T-cell (primary cell): ENCODE measurements around the gene MAN1B1. TPM values are rescaled to one million over a fixed set of nuclear protein-coding genes. Genes with fewer than 3 reads are reported as not detected.
A peak's percentile ranks its signal among the peaks of the same experiment; 100 is the strongest.

Experiments
- ATAC-seq, 4 experiments: fragments of 200-7000 bp in 3 of 4; fragments of 150-1000 bp in 1 of 4; cut with Tn5 transposase; replicated peaks in 1 of 4; 1 replicate in 3 of 4; 2 replicates in 1 of 4; pipeline ENCODE4 v1.10.0; 2021; ENCODE audit warnings: moderate library complexity in 3 of 4, mild to moderate bottlenecking in 2 of 4, moderate number of reproducible peaks in 1 of 4
- CTCF ChIA-PET, 2 donors: fragments of 300-600 bp; sonication (Branson Sonifier 250); formaldehyde crosslinking; loops; one replicate each; lab custom pipeline; 2022; ENCODE audit warnings: antibody characterized with exemption in 2 of 2; lab: Charles Lee
- POLR2A ChIA-PET, 2 donors: fragments of 300-600 bp; sonication (Branson Sonifier 250); formaldehyde crosslinking; loops; one replicate each; lab custom pipeline; 2022; ENCODE audit warnings: antibody characterized with exemption in 2 of 2; lab: Charles Lee
- DNase-seq, 35 experiments: peaks; one replicate each; pipeline versions ENCODE4 v3.0.0 to v3.0.0-alpha.2; 2013 to 2023
- H3K27ac ChIP-seq: one replicate; pipeline ENCODE4 v1.5.1; 2013; ENCODE audit warnings: low read length
- H3K27me3 ChIP-seq, 2 experiments: replicated peaks in 1 of 2; 1 replicate in 1 of 2; 2 replicates in 1 of 2; pipeline versions ENCODE4 v1.6.1 to v1.7.0; 2013; ENCODE audit warnings: low read length in 1 of 2, mixed read lengths in 1 of 2; ENCODE audit not compliant: control insufficient read depth in 2 of 2, insufficient read depth in 2 of 2; ENCODE audit errors: extremely low read depth in 1 of 2
- H3K36me3 ChIP-seq, 2 donors: 1 replicate in 1 of 2; 2 replicates in 1 of 2; pipeline versions ENCODE4 v1.6.1 to v1.7.0; 2013; ENCODE audit warnings: low read length in 1 of 2; ENCODE audit not compliant: control insufficient read depth in 2 of 2, insufficient read depth in 1 of 2; ENCODE audit errors: extremely low read depth in 1 of 2
- H3K4me1 ChIP-seq, 2 experiments: 1 replicate in 1 of 2; 2 replicates in 1 of 2; pipeline versions ENCODE4 v1.6.1 to v1.7.0; 2013; ENCODE audit warnings: low read length in 2 of 2, mixed read lengths in 1 of 2; ENCODE audit not compliant: insufficient read depth in 2 of 2, control insufficient read depth in 1 of 2; ENCODE audit errors: extremely low read depth in 1 of 2
- H3K4me3 ChIP-seq, 2 donors: 1 replicate in 1 of 2; 2 replicates in 1 of 2; pipeline versions ENCODE4 v1.5.1 to v1.7.0; 2013; ENCODE audit warnings: mild to moderate bottlenecking in 2 of 2, low read length in 1 of 2, moderate library complexity in 1 of 2; ENCODE audit not compliant: control insufficient read depth in 1 of 2; ENCODE audit errors: extremely low read depth in 1 of 2
- H3K9me3 ChIP-seq: 2 replicates; pipeline ENCODE4 v1.7.0; 2013
- H3K27ac Mint-ChIP-seq, 2 donors: one replicate each; pipeline ENCODE4 v1.8.0; 2020 to 2021; ENCODE audit warnings: mild to moderate bottlenecking in 2 of 2, mixed read lengths in 2 of 2
- H3K27me3 Mint-ChIP-seq, 2 donors: one replicate each; pipeline ENCODE4 v1.8.0; 2021 to 2022; ENCODE audit warnings: mixed read lengths in 2 of 2
- H3K36me3 Mint-ChIP-seq: one replicate; pipeline ENCODE4 v1.8.0; 2021; ENCODE audit warnings: mixed read lengths
- H3K4me1 Mint-ChIP-seq, 3 donors: one replicate each; pipeline ENCODE4 v1.8.0; 2020 to 2022; ENCODE audit warnings: mixed read lengths in 3 of 3, mild to moderate bottlenecking in 1 of 3
- H3K4me3 Mint-ChIP-seq, 3 donors: one replicate each; pipeline ENCODE4 v1.8.0; 2020 to 2022; ENCODE audit warnings: mild to moderate bottlenecking in 3 of 3, mixed read lengths in 3 of 3, moderate library complexity in 3 of 3
- H3K9me3 Mint-ChIP-seq, 3 donors: one replicate each; pipeline ENCODE4 v1.8.0; 2020 to 2022; ENCODE audit warnings: mixed read lengths in 3 of 3
- WGBS: methylation state at CpG from one replicate; pipeline ENCODE4 v1.1.5; 2013; ENCODE audit warnings: missing lambda C conversion rate; ENCODE audit not compliant: insufficient coverage; 5-methylcytosine and 5-hydroxymethylcytosine counted together
- total RNA-seq, 35 experiments: library from RNA in 6 of 35; stranded (reverse) in 6 of 35; fragments of 120-200 nt in 1 of 35; gene quantifications; one replicate each; pipeline versions ENCODE4 v1.2.1 to v1.2.4 and lab custom pipeline; 2013 to 2026

Gene MAN1B1
- total RNA-seq, 5 donors from 2014 or later (not counting 1 experiment from before 2014, with no cell fraction given) = 62.0 to 91.5 (median 84.8) TPM

- H3K9me3 ChIP-seq = no peaks in the 10 kb centered on the region
- POLR2A ChIA-PET = no interaction called here
- peaks cover 0 to 19% of the 10 kb centered on the region in 2 donors for H3K27me3 Mint-ChIP-seq
- CTCF ChIA-PET = no interaction called here
- H3K9me3 Mint-ChIP-seq = no peaks in the 10 kb centered on the region
- DNase-seq (no peak), ATAC-seq (no peak)
- H3K4me1 Mint-ChIP-seq = peaks cover 8 to 17% (median 15%) of the 10 kb centered on the region in 3 donors
- H3K4me3 Mint-ChIP-seq = no peak overlapping the region
- H3K27ac ChIP-seq = no peak overlapping the region
- no peaks in the 10 kb centered on the region for H3K36me3 ChIP-seq
- H3K27me3 ChIP-seq = peaks cover 2 to 67% of the 10 kb centered on the region in 2 experiments
- WGBS = 81% methylated on average over 5 of the region's 16 CpGs
- no peaks in the 10 kb centered on the region for H3K36me3 Mint-ChIP-seq
- H3K4me3 ChIP-seq = no peak overlapping the region
- peaks cover 11 to 27% of the 10 kb centered on the region in 2 experiments for H3K4me1 ChIP-seq
- H3K27ac Mint-ChIP-seq = no peak overlapping the region
Measured at GRCh38 chr9:137041124-137041523, 45.7 kb upstream of the MAN1B1 start.

GRCh38 chr9:137042751-137043727 is 43.7 kb upstream of the MAN1B1 start:
- POLR2A ChIA-PET = no interaction called here
- CTCF ChIA-PET = interaction anchor here in 1 of 2 donors (0.5 to 1.6 kb wide), 2 partner anchors 14 to 108 kb away, joined by 4 read pairs; no protein-coding TSS in a partner anchor
- H3K9me3 ChIP-seq = no peaks in the 10 kb centered on the region

GRCh38 chr9:137044037-137044436 is 42.7 kb upstream of the MAN1B1 start:
- POLR2A ChIA-PET = no interaction called here
- 64% methylated on average over 12 of the region's 12 CpGs for WGBS
- H3K4me1 ChIP-seq = peaks cover 11 to 39% of the 10 kb centered on the region in 2 experiments
- peaks cover 2 to 90% of the 10 kb centered on the region in 2 experiments for H3K27me3 ChIP-seq
- no peak for ATAC-seq
- Mint-ChIP-seq H3K9me3 (no peaks in the 10 kb centered on the region), H3K27ac (no peak overlapping the region), H3K27me3 (peaks cover 0 to 37% of the 10 kb centered on the region in 2 donors), H3K4me1 (peaks cover 8 to 20% (median 18%) of the 10 kb centered on the region in 3 donors), H3K4me3 (peak overlapping the region in 2 of 3 donors; percentile 76 to 81), H3K36me3 (no peaks in the 10 kb centered on the region)
- DNase-seq = no peak
- H3K9me3 ChIP-seq = no peaks in the 10 kb centered on the region
- H3K36me3 ChIP-seq = no peaks in the 10 kb centered on the region
- H3K4me3 ChIP-seq = peak overlapping the region in 1 of 2 donors; percentile 38
- CTCF ChIA-PET = interaction anchor here in 1 of 2 donors (1.6 to 1.8 kb wide), 2 partner anchors 9 to 15 kb away, joined by 4 read pairs; no protein-coding TSS in a partner anchor
- H3K27ac ChIP-seq = no peak overlapping the region

More at GRCh38 chr9:137042751-137043727, 43.7 kb upstream of the MAN1B1 start:
- no peaks in the 10 kb centered on the region for H3K9me3 Mint-ChIP-seq
- no peaks in the 10 kb centered on the region for H3K36me3 ChIP-seq
- DNase-seq (no peak), ATAC-seq (no peak)
- H3K4me1 ChIP-seq = peaks cover 11 to 36% of the 10 kb centered on the region in 2 experiments
- no peak overlapping the region for H3K27ac ChIP-seq
- no peak overlapping the region for H3K4me3 ChIP-seq
- H3K27ac Mint-ChIP-seq = no peak overlapping the region
- no peak overlapping the region for H3K4me3 Mint-ChIP-seq
- peaks cover 2 to 86% of the 10 kb centered on the region in 2 experiments for H3K27me3 ChIP-seq
- no peaks in the 10 kb centered on the region for H3K36me3 Mint-ChIP-seq
- 91% methylated on average over 24 of the region's 36 CpGs for WGBS
- peaks cover 0 to 36% of the 10 kb centered on the region in 2 donors for H3K27me3 Mint-ChIP-seq
- H3K4me1 Mint-ChIP-seq = peaks cover 8 to 20% (median 18%) of the 10 kb centered on the region in 3 donors

- H3K36me3 ChIP-seq = no peaks in the 10 kb centered on the region
- Mint-ChIP-seq H3K9me3 (no peaks in the 10 kb centered on the region), H3K27me3 (peaks cover 3 to 41% of the 10 kb centered on the region in 2 donors), H3K27ac (peak overlapping the region; percentile 11 to 23), H3K4me3 (peak overlapping the region; percentile 63 to 81 (median 76)), H3K4me1 (peaks cover 8 to 20% (median 20%) of the 10 kb centered on the region in 3 donors), H3K36me3 (no peaks in the 10 kb centered on the region)
- H3K27me3 ChIP-seq = peaks cover 2 to 90% of the 10 kb centered on the region in 2 experiments
- no peak overlapping the region for H3K27ac ChIP-seq
- CTCF ChIA-PET = interaction anchor here in 1 of 2 donors (1.6 to 1.8 kb wide), 2 partner anchors 9 to 15 kb away, joined by 4 read pairs; no protein-coding TSS in a partner anchor
- H3K9me3 ChIP-seq = no peaks in the 10 kb centered on the region
- ATAC-seq (peak in 3 of 4 experiments; percentile 28 to 36 (median 36)), DNase-seq (no peak)
- 8% methylated on average over 13 of the region's 18 CpGs for WGBS
- POLR2A ChIA-PET = interaction anchor here in 1 of 2 donors (0.7 kb wide), 1 partner anchor 26 kb away, joined by 3 read pairs; no protein-coding TSS in a partner anchor
- peak overlapping the region; percentile 34 to 38 for H3K4me3 ChIP-seq
- peaks cover 11 to 45% of the 10 kb centered on the region in 2 experiments for H3K4me1 ChIP-seq
Measured at GRCh38 chr9:137044502-137045177, 42.1 kb upstream of the MAN1B1 start.

- ChIA-PET CTCF (interaction anchor here (0.6 to 1.8 kb wide), 4 partner anchors 10 to 248 kb away, joined by 3 to 7 read pairs (median 4); partner anchors contain the start of gene SAPCD2 (in 1 of the 2)), POLR2A (interaction anchor here in 1 of 2 donors (0.7 kb wide), 1 partner anchor 25 kb away, joined by 3 read pairs; no protein-coding TSS in a partner anchor)
- no peak overlapping the region for H3K27ac ChIP-seq
- H3K9me3 ChIP-seq = no peaks in the 10 kb centered on the region
- ATAC-seq (peak; percentile 11 to 28 (median 21)), DNase-seq (no peak)
- no peaks in the 10 kb centered on the region for H3K36me3 ChIP-seq
- H3K27me3 ChIP-seq = peaks cover 2 to 91% of the 10 kb centered on the region in 2 experiments
- Mint-ChIP-seq H3K27ac (no peak overlapping the region), H3K36me3 (no peaks in the 10 kb centered on the region), H3K4me1 (peaks cover 8 to 22% (median 20%) of the 10 kb centered on the region in 3 donors), H3K9me3 (no peaks in the 10 kb centered on the region), H3K27me3 (peaks cover 6 to 47% of the 10 kb centered on the region in 2 donors), H3K4me3 (peak overlapping the region; percentile 63 to 81 (median 76))
- peaks cover 11 to 48% of the 10 kb centered on the region in 2 experiments for H3K4me1 ChIP-seq
- 3% methylated on average over 94 of the region's 96 CpGs for WGBS
- peak overlapping the region; percentile 50 to 55 for H3K4me3 ChIP-seq
Measured at GRCh38 chr9:137045294-137046087, 41.3 kb upstream of the MAN1B1 start.
